ENCODE data around the gene HSPE1. TPM values are rescaled to one million over a fixed set of nuclear protein-coding genes. Genes with fewer than 3 reads are reported as not detected.
A peak's percentile ranks its signal among the peaks of the same experiment; 100 is the strongest.
"Not testable (repeated sequence)": the region's sequence is repeated elsewhere in the genome, so short reads cannot be mapped to it uniquely, and the experiment has no call there.

The HSPE1 gene
- 66.1 TPM for total RNA-seq
- long read RNA-seq, transcript HSPE1-201 (4 exons, 950 nt): major isoform, 70 of 75 reads
- long read RNA-seq, partial matches to known transcripts: 3 of 75 reads
- long read RNA-seq, other reads (novel, unspliced or antisense): 2 of 75 reads

GRCh38 chr2:197499594-197500502 lies at the start of gene HSPE1, which contains the start of gene HSPD1:
HSPE1 (plus strand) TSS chr2:197500379; CDS start chr2:197500437, 58 bp downstream.
HSPD1 (minus strand) TSS chr2:197499840; CDS start chr2:197498848, 992 bp downstream.
- peak; percentile 97 for ATAC-seq
- H3K36me3 ChIP-seq: peaks cover 53% of the 10 kb centered on the region
- H3K4me1 ChIP-seq: peaks cover 32% of the 10 kb centered on the region
- peak; percentile 99 for DNase-seq
- no peaks in the 10 kb centered on the region for H3K9me3 ChIP-seq
- H3K27ac ChIP-seq: peak within 1 kb of the TSS; percentile 85
- no peaks in the 10 kb centered on the region for H3K27me3 ChIP-seq
- TF ChIP-seq CTCF (IDR thresholded peaks at IDR 0.05): no peak
- intact Hi-C loops (cut with DNase I): no loop called here
- H3K4me3 ChIP-seq: peak within 1 kb of the TSS; percentile 93

GRCh38 chr2:197450465-197450864 lies 49.7 kb upstream of the HSPE1 start:
- Histone ChIP-seq H3K4me1 (peaks cover 14% of the 10 kb centered on the region), H3K9me3 (no peaks in the 10 kb centered on the region), H3K36me3 (no peaks in the 10 kb centered on the region), H3K4me3 (peak overlapping the region; percentile 6), H3K27ac (peak overlapping the region; percentile 49), H3K27me3 (no peaks in the 10 kb centered on the region)
- ATAC-seq (no peak), DNase-seq (peak; percentile 82)
- intact Hi-C loops (cut with DNase I): no loop called here
- TF ChIP-seq CTCF (IDR thresholded peaks at IDR 0.05): no peak

- Histone ChIP-seq H3K27ac (peak overlapping the region; percentile 49), H3K4me3 (peak overlapping the region; percentile 6), H3K4me1 (peaks cover 14% of the 10 kb centered on the region)
- H3K9me3 ChIP-seq; ATAC-seq; intact Hi-C loops (cut with DNase I); H3K27me3 ChIP-seq; H3K36me3 ChIP-seq; DNase-seq: not testable (repeated sequence)
Observed at GRCh38 chr2:197450935-197451358, 49.2 kb upstream of the HSPE1 start.

GRCh38 chr2:197452754-197453122 lies 47.4 kb upstream of the HSPE1 start:
- intact Hi-C loops (cut with DNase I): no loop called here
- Histone ChIP-seq H3K27me3 (no peaks in the 10 kb centered on the region), H3K27ac (peak overlapping the region; percentile 99), H3K4me3 (peak overlapping the region; percentile 88), H3K36me3 (no peaks in the 10 kb centered on the region), H3K9me3 (no peaks in the 10 kb centered on the region), H3K4me1 (peaks cover 18% of the 10 kb centered on the region)
- ATAC-seq: no peak
- TF ChIP-seq CTCF (IDR thresholded peaks at IDR 0.05): no peak
- no peak for DNase-seq

GRCh38 chr2:197453123-197453913 lies 46.9 kb upstream of the HSPE1 start, which contains the start of gene COQ10B:
COQ10B (plus strand) TSS chr2:197453552; CDS start chr2:197453561, 9 bp downstream.
- DNase-seq (peak; percentile 100), ATAC-seq (peak; percentile 97)
- TF ChIP-seq CTCF (IDR thresholded peaks at IDR 0.05): peak; percentile 23
- H3K27me3 ChIP-seq: no peaks in the 10 kb centered on the region
- no peaks in the 10 kb centered on the region for H3K36me3 ChIP-seq
- H3K4me3 ChIP-seq: peak within 1 kb of the TSS; percentile 88
- no peaks in the 10 kb centered on the region for H3K9me3 ChIP-seq
- intact Hi-C loops (cut with DNase I): no loop called here
- H3K4me1 ChIP-seq: peaks cover 21% of the 10 kb centered on the region
- peak within 1 kb of the TSS; percentile 99 for H3K27ac ChIP-seq

Measured in upper lobe of right lung (tissue), 1 donor.